ENCODE measurements around the gene GPC6.

DNA sequence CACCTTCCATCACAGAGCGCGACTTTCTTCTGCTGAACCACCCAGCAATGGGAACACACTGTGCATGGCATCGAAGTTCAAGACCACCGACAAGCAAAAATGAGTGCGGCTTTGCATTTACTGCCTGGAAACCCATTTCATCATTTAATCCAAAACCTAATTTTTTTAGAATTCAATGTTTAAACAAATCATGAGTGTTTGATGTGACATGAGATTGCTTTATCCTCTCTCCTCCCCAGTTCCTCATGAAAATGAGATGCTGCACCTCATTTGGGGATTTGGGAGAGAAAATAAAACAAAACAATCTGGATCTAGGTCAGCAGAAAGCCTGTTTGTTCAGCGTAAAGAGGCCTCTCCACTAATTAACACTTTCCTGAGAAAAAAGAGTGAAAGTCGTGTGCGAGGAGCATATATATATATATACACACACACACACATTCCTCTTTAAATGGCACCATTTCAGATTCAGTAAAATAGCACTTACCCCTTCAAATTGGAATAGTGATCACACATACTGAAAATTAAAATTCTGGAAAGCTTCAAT is 1126.6 kb downstream of the GPC6 start:
- TF ChIP-seq, protein P1, sequence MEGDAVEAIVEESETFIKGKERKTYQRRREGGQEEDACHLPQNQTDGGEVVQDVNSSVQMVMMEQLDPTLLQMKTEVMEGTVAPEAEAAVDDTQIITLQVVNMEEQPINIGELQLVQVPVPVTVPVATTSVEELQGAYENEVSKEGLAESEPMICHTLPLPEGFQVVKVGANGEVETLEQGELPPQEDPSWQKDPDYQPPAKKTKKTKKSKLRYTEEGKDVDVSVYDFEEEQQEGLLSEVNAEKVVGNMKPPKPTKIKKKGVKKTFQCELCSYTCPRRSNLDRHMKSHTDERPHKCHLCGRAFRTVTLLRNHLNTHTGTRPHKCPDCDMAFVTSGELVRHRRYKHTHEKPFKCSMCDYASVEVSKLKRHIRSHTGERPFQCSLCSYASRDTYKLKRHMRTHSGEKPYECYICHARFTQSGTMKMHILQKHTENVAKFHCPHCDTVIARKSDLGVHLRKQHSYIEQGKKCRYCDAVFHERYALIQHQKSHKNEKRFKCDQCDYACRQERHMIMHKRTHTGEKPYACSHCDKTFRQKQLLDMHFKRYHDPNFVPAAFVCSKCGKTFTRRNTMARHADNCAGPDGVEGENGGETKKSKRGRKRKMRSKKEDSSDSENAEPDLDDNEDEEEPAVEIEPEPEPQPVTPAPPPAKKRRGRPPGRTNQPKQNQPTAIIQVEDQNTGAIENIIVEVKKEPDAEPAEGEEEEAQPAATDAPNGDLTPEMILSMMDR (IDR thresholded peaks at IDR 0.05; ENCODE audit: low read depth, low read length): no peak
- no peak for TF ChIP-seq POLR2A (IDR thresholded peaks at IDR 0.05; ENCODE audit: extremely low read depth, insufficient read length)
- TF ChIP-seq, protein P2, sequence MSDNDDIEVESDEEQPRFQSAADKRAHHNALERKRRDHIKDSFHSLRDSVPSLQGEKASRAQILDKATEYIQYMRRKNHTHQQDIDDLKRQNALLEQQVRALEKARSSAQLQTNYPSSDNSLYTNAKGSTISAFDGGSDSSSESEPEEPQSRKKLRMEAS (IDR thresholded peaks at IDR 0.05; ENCODE audit: low read depth, low read length): no peak
- TF ChIP-seq MYC (IDR thresholded peaks at IDR 0.05; ENCODE audit: low read depth, low read length): no peak

Data from NB4 (cell line).